Measurements from ENCODE around the gene TXN. TPM values are rescaled to one million over a fixed set of nuclear protein-coding genes. Genes with fewer than 3 reads are reported as not detected.

Gene TXN
- total RNA-seq, 4 donors from 2014 or later: 126 to 214 (median 154) TPM

GRCh38 chr9:110266795-110267194, 10.5 kb upstream of the TXN start:
- H3K4me1 ChIP-seq: no peaks in the 10 kb centered on the region
- no peaks in the 10 kb centered on the region for H3K36me3 ChIP-seq
- no peak overlapping the region for H3K27ac ChIP-seq
- H3K4me3 ChIP-seq: no peak overlapping the region
- TF ChIP-seq POLR2A (IDR thresholded peaks at IDR 0.05) (no peak), POLR2AphosphoS5 (IDR thresholded peaks at IDR 0.05) (no peak), CTCF (IDR thresholded peaks at IDR 0.05) (no peak), EP300 (IDR thresholded peaks at IDR 0.05) (no peak)
- H3K27me3 ChIP-seq: no peaks in the 10 kb centered on the region
- WGBS: 0% methylated on average over 1 of the region's 1 CpG
- H3K9me3 ChIP-seq: no peaks in the 10 kb centered on the region
- no peak for DNase-seq (ENCODE audit: low spot score in 2 of 2)

GRCh38 chr9:110261632-110262031, 5.3 kb upstream of the TXN start:
- Histone ChIP-seq H3K27me3 (no peaks in the 10 kb centered on the region), H3K4me1 (peaks cover 11% of the 10 kb centered on the region), H3K9me3 (no peaks in the 10 kb centered on the region), H3K27ac (no peak overlapping the region), H3K4me3 (no peak overlapping the region), H3K36me3 (no peaks in the 10 kb centered on the region)
- DNase-seq (ENCODE audit: low spot score in 2 of 2): no peak
- no peak for TF ChIP-seq CTCF (IDR thresholded peaks at IDR 0.05)
- 61% methylated on average over 5 of the region's 5 CpGs for WGBS

GRCh38 chr9:110260911-110261310, 4.6 kb upstream of the TXN start:
- TF ChIP-seq EP300 (IDR thresholded peaks at IDR 0.05): no peak
- no peak for TF ChIP-seq POLR2A (IDR thresholded peaks at IDR 0.05)
- no peak for TF ChIP-seq CTCF (IDR thresholded peaks at IDR 0.05)
- TF ChIP-seq POLR2AphosphoS5 (IDR thresholded peaks at IDR 0.05): no peak
- no peak for DNase-seq (ENCODE audit: low spot score in 2 of 2)
- no peaks in the 10 kb centered on the region for H3K9me3 ChIP-seq
- no peaks in the 10 kb centered on the region for H3K27me3 ChIP-seq
- H3K36me3 ChIP-seq: no peaks in the 10 kb centered on the region
- H3K4me1 ChIP-seq: peaks cover 11% of the 10 kb centered on the region
- peak overlapping the region; percentile 6 for H3K27ac ChIP-seq
- WGBS: 24% methylated on average over 4 of the region's 4 CpGs
- H3K4me3 ChIP-seq: no peak overlapping the region

GRCh38 chr9:110259566-110259965, 3.3 kb upstream of the TXN start:
- Histone ChIP-seq H3K36me3 (no peaks in the 10 kb centered on the region), H3K27me3 (no peaks in the 10 kb centered on the region), H3K9me3 (no peaks in the 10 kb centered on the region), H3K4me1 (peaks cover 18% of the 10 kb centered on the region), H3K4me3 (no peak overlapping the region), H3K27ac (no peak overlapping the region)
- DNase-seq (ENCODE audit: low spot score in 2 of 2): no peak
- TF ChIP-seq CTCF (IDR thresholded peaks at IDR 0.05): no peak
- TF ChIP-seq EP300 (IDR thresholded peaks at IDR 0.05): no peak
- TF ChIP-seq POLR2AphosphoS5 (IDR thresholded peaks at IDR 0.05): no peak
- no peak for TF ChIP-seq POLR2A (IDR thresholded peaks at IDR 0.05)
- 54% methylated on average over 2 of the region's 2 CpGs for WGBS

GRCh38 chr9:110258690-110259091, 2.4 kb upstream of the TXN start:
- no peaks in the 10 kb centered on the region for H3K36me3 ChIP-seq
- H3K4me3 ChIP-seq: no peak overlapping the region
- DNase-seq (ENCODE audit: low spot score in 2 of 2): no peak
- H3K9me3 ChIP-seq: no peaks in the 10 kb centered on the region
- WGBS: 92% methylated on average over 3 of the region's 3 CpGs
- H3K27me3 ChIP-seq: no peaks in the 10 kb centered on the region
- no peak overlapping the region for H3K27ac ChIP-seq
- peaks cover 26% of the 10 kb centered on the region for H3K4me1 ChIP-seq
- no peak for TF ChIP-seq CTCF (IDR thresholded peaks at IDR 0.05)
- TF ChIP-seq POLR2AphosphoS5 (IDR thresholded peaks at IDR 0.05): no peak
- no peak for TF ChIP-seq EP300 (IDR thresholded peaks at IDR 0.05)
- TF ChIP-seq POLR2A (IDR thresholded peaks at IDR 0.05): no peak
